Measurements from ENCODE around the gene CRYZL1.

The CRYZL1 gene

DNA sequence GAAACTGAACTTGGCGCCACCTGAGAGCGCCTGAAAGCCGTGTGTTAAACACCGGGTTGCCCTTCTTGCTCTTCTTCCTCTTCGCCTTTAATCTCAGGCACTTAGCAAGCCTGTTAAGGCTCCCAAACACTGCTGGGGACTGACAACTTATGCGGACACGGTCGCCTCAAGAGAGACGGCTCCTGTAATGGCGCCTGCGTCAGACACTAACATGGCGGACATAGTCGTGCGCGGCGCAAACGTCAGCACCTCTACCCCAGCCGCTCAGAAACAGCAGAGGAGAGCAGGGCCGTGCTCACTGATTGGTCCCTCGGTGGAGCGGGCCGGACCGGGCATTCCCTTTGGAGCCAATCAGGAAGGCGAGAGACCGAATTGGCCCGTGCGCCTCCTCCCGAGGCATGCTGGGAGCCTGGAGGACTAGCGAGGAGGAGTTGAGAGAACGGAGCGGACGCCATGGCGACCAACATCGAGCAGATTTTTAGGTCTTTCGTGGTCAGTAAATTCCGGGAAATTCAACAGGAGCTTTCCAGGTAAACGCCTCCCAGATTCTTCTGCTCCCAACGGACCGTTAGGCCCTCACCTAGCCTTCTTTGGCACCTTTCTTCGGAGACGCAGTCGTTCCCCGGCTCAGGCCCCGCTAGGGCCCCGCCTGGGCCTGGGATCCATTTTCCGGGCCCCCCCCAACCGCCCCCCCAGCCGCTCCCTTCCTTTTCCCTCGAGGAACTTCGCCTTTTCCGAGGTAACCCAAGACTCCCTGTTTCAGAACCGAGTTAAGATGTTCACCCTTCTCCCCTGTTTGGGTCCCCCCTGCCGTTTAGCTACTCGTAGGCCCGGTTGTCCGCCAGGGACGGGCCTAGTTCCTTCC lies 98.7 kb downstream of the CRYZL1 start, which contains the start of gene SON:
Gene SON, plus strand, starts transcription at position 399 of the 865 bp plus-strand sequence. Its CDS starts 55 bp downstream, at position 454.
- FAIRE-seq (peak; percentile 95), DNase-seq (ENCODE audit: insufficient read length, low spot score) (peak; percentile 98)

DNA sequence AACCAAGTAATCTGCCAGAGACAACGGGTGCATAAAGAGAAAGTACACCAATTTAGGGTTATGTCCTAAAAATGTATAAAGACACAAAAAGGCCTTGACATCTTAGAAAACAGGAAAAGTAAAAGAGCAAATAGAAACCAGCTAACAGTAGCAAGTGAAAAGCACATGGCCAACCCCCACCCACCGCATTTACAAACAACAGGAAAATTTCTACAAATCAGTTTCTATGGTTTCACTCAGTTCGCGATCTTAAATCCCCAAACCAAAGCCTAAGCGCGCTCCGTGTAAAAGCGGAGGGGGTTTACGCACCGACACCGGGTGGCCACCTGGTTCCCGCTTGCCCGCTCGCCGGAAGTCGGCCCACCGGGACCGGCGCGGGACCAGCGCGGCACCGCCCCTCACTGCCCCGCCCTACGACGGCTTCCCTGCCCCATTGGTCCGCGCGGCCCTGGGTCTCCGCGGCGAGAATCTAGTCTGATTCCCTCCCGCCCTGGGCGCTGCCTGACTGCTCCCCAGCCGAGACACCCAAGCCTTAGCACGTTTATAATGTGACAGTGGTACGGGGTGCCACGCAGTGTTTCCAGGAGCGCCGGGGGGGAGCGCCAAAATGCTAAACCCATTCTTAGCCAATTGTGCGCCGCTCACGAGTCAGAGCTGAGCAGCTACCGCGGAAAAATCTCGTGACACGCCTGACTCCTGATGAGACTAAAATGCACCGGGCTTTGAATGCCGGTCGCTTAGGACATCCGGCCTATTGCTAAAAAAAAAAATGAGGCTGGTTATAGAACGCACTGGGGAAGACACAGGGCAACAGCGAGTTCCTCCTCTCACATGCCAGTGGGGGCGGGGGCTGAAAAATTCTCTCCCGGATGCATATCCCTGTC lies 99.5 kb downstream of the CRYZL1 start, which contains the start of gene GART:
Gene GART, minus strand, starts transcription at position 362 of the 884 bp plus-strand sequence. CDS start 2,802 bp downstream, outside the sequence.
- FAIRE-seq, result peak; percentile 65
- peak; percentile 78 for DNase-seq (ENCODE audit: insufficient read length, low spot score)

- FAIRE-seq (no peak), DNase-seq (ENCODE audit: insufficient read length, low spot score) (no peak)
Observed at GRCh38 chr21:33541105-33541711, 100.3 kb downstream of the CRYZL1 start.

DNA sequence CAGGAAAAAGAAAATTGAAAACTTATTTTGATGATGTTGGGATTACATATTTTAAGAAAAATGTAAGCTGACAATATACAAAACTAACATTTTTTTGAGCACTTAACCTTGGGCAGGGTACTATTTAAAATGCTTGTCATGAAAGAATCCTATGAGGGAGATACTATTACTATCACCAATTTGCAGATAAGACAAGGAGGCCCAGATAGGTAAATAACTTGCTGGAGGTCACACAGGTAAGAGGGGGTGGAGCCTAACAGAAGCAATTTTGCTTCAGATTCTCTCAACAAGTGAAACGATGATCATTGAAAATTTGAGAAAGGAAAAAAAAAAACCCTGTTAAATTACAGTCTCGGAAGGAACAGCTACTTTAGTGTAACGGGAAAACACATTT lies 100.8 kb downstream of the CRYZL1 start:
- DNase-seq (ENCODE audit: insufficient read length, low spot score) (no peak), FAIRE-seq (no peak)

DNA sequence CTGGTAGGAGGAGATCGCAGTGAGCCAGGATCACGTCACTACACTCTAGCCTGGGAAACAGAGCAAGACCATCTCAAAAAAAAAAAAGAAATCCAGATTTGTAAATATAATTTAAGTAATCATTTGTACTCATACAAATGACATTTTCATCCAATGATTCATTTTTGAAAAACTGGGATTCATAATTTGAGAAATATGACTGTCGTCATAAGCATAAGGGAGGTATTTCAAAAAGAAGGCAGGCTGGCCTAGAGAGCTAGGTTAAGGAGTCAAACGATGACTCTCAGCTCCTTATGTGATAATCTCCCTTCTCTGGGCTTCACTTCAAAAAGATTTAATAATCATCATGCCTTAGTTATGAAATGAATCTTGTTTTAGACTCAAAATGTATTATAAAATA lies 101.9 kb downstream of the CRYZL1 start:
- FAIRE-seq (no peak), DNase-seq (ENCODE audit: insufficient read length, low spot score) (no peak)
